ENCODE measurements around the gene RESP18.
"Not testable (repeated sequence)": the region's sequence is repeated elsewhere in the genome, so short reads cannot be mapped to it uniquely, and the experiment has no call there.

Gene RESP18

DNA sequence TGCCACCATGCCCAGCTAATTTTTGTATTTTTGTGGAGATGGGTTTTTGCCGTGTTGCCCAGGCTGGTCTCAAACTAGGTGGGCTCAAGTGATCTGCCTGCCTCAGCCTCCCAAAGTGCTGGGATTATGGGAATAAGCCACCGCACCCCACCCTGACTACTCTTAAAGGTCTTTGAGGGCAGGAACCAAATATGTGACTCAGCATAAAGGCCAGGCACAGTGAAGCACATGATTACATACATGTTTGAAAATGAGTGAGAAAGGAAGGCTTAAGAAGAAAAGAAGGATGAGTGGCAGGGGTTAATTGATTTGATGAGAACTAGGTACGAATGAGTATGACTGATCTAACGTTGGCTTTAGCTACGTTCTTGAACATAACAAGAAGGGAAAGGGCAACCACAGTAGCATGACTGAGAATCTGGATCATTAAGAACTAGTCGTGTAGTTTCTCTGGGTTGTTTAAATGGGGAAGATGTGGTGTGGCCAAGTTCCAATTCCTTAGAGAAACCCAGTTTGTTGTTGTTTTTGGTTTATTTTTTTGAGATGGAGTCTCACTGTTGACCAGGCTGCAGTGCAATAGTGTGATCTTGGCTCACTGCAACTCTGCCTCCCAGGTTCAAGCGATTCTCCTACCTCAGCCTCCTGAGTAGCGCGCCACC is 6.8 kb downstream of the RESP18 start:
- no peak for DNase-seq (ENCODE audit: low spot score)

DNA sequence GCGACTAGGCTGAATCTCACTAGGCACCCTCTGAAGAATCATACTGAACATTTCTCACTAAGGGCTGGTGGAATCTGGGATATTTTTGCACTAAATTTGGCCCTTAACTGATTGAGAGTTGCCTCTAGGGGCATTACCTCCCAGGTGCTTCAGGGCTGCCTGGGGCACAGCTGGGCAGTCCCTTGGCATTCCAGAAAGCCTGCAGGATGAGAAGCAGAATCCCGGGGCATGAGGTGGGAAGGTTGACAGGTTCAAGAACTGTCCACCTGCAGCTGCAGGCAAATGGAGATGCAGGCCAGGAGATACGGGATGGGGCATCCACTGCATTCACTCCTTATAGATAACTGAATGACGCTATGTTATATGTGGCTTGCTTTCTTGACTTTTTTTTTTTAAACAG is 7.4 kb downstream of the RESP18 start:
- no peak for DNase-seq (ENCODE audit: low spot score)

DNA sequence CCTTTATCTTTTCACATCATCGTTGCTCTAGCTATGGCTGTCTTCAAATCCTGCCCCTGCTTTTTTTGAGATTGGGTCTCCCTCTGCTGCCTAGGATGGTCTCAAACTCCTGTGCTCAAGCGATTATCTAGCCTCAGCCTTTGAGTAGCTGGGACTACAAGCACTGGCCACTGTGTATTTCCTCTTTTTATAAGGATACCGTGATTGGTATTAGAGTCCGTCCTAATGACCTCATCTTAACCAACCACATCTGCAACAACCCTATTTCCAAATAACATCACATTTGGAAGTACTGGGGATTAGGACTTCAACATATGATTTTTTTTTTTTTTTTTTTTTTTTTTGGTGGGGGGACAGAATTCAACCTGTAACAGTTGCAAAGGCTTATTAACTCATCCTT is 9.1 kb downstream of the RESP18 start:
- no peak for DNase-seq (ENCODE audit: low spot score)

DNA sequence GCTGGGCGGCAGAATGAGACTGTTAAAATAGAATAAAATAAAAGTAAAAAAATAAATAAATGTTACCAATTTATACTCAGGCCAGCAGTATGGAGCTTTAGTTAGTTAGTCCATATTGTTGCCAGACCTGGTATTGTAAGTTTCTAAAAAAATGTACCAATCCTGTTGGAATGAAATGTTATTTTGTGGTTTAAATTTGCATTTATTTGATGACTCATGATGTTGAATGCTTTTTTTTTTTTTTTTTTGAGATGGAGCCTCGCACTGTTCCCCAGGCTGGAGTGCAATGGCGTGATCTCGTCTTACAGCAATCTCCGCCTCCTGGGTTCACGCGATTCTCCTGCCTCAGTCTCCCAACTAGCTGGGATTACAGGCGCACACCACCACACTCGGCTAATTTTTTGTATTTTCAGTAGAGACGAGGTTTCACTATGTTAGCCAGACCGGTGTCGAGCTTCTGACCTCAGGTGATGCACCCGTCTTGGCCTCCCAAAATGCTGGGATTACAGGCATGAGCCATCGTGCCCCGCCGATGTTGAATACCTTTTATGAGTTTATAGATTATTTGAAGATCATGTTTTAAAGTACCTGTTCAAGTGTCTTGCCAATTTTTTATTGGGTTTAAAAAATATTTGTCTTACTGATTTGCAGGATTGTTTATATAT is 17.6 kb downstream of the RESP18 start:
- no peak for DNase-seq (ENCODE audit: low spot score)

DNA sequence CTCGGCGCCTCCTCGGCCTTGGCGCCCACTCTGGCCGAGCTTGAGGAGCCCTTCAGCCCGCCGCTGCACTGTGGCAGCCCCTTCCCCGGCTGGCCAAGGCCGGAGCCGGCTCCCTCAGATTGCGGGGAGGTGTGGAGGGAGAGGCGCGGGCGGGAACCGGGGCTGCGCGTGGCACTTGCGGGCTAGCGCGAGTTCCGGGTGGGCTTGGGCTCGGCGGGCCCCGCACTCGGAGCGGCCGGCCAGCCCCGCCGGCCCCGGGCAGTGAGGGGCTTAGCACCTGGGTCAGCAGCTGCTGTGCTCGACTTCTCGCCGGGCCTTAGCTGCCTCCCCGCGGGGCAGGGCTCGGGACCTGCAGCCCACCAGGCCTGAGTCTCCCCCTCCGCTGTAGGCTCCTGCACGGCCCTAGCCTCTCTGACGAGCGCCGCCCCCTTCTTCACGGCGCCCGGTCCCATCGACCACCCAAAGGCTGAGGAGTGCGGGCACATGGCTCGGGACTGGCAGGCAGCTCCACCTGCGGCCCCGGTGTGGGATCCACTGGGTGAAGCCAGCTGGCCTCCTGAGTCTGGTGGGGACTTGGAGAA is 19.8 kb downstream of the RESP18 start:
- DNase-seq (ENCODE audit: low spot score): not testable (repeated sequence)

DNA sequence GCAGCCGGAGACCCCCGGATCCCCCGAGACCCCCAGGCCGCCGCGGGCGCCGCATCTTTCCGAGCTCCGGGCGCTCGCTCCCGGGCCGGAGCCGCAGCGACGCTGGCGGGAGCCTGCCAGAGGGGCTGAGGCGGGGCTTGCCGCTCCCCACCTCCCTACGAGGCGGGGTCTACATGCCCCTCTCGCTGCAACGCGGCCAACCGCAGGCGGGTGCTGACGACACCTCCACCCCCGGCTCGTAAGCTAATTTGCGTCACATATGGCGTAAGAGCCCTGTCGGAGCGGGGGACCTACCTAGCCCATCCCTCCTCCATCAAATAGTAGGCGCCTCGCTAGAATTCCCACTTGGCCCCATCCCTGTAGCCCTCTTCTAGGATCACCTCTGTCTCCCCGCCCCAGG is 23.3 kb downstream of the RESP18 start, which contains the start of gene PTPRN:
PTPRN (minus strand) TSS at position 124 of the 400 bp plus-strand sequence; CDS start at position 55, 69 bp downstream.
- no peak for DNase-seq (ENCODE audit: low spot score)

DNA sequence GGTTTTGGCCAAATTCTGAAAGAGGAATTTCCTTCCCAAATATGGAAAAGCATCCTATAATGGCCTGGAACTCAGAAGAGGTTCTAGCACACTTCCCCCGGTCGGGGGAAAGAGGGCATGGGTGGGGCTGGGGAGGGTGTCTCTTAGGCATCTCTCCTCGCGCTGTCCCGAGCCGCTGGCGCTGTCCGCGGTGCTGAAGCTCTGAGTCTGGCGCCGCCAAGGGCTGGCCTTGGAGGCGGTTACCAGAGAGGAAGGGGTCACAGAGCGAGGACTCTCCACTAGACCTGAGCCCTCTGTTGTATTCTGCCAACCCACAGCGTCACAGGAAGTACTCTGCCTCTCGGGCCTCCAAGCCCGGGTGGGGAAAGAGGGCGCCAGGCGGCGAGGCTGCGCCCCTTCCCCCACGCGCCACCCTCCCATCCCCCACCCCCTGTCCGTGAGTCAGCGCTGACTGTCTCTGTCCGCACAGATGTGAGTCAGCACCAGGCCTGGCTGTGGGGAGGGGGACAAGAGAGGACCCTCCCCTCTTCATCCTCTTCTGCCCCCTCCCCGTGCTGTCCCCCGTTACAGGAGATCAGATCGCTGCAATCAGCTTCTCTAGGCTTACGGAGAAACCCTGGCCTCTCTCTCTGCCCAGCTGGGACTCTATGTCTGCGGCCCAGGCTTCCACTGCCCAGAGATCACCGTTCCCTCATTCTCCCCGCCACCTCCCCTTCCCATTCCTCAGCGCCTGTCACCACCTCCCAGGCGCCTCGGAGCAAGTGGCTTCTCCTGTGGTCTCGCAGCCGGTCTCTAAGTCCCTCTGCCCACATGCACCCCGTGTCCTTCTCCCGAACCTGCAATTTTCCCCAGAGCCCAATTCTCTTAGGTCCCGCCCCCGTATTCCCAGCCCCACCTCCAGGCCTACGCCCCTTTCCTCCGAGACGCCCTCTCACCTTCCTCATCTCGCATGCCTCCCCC is 24.1 kb downstream of the RESP18 start:
- peak; percentile 80 for DNase-seq (ENCODE audit: low spot score)

DNA sequence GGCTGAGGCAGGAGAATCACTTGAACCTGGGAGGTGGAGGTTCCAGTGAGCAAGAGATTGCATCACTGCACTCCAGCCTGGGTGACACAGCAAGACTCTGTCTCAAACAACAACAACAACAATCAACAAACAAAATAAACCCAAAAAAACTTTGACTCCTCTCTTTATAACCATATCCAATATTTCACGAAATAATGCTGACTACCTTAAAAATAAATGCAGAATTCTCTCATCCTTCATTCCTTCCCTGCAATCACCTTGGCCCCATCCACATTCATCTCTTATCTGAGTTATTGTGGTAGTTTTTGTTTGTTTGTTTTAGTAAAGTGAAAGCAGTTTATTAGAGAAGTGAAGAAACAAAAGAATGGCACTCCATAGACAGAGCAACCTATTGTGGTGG is 26.5 kb downstream of the RESP18 start:
- DNase-seq (ENCODE audit: low spot score): no peak

DNA sequence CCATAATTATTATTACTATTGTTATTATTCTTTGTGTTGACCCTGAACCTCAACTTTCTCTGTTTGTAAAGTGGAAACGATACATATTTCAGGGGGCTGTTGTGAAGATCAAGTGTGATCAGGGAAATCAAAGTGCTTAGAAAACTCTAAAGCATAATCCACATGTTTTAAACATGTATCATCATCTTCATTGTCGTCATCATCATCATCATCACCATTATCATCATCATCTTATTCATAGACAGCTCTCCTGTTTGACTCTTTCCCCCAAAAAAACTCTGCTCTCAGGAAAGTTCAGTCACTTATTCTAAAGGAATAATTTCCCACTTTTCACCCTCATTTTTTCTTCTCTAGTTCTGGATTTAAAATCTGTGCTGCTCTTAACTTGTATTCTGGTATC is 28.3 kb downstream of the RESP18 start:
- no peak for DNase-seq (ENCODE audit: low spot score)

DNA sequence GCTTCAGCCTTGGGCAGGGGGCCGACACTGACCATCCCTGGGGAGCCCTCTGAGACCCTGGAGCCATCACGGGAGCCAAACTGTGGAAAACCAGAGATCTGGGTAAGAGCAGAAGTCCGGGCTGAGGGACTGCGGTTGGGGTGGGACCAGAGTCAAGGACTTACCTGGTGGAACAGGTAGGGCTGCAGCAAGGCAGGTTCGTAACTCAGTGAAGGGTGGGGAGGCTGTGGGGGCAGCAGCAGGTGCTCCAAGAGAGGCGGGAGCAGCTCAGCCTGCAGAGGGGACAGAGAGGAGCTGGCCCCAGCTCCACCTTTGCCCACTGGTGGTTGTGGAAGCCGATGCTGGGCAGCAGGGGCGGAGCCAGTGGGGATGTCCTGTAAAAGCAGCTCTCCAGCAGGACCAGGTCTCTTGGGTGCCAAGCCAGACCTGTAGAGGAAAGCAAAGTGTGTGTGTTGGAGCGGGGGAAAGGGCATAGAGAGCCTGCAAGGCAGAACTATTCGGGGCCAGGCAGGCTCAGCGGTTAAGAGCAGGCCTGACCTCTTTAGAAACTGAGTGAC is 30.1 kb downstream of the RESP18 start:
- DNase-seq (ENCODE audit: low spot score): no peak

DNA sequence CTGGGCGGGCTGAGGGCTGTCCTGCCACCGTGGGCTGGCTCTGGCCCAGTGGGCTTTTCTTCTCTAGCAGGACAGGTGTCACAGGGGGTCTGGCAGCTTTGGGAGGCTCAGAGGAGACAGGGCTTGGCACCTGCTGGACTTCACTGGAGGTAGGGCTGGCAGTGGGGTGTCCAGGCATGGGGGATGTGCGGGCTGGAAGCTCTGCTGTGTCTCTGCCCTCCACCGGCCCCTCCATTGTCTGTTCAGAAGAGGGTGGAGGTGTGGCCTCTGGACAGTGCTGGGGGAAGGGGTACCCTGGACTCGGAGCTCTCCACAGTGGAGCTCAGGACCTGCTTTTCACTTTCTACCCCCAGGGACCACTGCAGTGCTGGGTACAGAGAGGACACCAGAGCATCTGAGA is 32.5 kb downstream of the RESP18 start:
- no peak for DNase-seq (ENCODE audit: low spot score)

DNA sequence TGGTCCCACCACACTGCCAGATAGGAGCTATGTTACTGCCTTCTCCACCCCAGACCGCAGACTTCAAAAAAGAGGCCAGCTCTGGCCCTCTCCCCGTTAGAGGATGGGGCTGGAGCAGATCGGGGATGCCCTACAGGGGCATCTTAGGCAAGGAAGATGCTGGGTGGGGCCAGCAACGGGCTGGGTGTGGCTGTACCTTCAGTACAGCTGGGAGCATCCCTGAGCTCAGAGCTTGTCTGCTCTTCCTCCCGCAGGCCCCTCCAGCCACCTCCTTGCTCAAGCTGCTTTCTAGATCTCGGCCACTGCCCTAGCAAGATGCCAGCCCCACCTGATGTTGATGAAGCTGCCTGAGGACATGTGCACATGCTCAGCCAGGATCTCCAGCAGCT is 33.2 kb downstream of the RESP18 start:
- no peak for DNase-seq (ENCODE audit: low spot score)

DNA sequence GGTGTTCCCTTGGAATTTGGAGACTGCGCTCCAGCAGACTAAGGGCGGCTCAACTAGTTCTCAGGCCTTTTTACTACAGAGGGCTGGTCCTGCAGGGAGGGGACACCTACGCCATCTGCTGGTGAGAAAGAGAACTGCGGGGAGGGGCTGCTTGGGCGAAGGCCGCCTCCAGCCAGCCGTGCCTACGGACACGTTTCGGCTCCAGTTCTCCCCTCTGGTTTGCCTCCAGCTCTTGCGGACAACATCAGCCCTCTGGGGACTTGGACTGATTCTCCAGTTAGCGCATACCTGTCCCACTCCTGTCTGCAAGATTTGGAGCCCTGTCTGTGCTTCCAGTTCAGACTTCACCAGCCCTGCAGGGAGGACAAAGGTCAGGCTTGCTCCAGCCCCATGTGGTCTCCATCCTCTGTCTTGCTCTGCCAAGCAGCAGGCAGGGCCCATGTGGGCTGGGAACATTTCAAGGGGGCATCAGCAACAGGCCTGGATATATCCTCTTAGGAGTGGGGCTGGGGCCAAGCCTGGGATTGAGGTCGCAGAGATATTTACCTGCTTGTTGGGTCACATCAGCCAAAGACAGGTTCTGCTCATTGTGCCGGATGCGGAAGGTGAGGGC is 33.7 kb downstream of the RESP18 start:
- DNase-seq (ENCODE audit: low spot score): peak; percentile 95

DNA sequence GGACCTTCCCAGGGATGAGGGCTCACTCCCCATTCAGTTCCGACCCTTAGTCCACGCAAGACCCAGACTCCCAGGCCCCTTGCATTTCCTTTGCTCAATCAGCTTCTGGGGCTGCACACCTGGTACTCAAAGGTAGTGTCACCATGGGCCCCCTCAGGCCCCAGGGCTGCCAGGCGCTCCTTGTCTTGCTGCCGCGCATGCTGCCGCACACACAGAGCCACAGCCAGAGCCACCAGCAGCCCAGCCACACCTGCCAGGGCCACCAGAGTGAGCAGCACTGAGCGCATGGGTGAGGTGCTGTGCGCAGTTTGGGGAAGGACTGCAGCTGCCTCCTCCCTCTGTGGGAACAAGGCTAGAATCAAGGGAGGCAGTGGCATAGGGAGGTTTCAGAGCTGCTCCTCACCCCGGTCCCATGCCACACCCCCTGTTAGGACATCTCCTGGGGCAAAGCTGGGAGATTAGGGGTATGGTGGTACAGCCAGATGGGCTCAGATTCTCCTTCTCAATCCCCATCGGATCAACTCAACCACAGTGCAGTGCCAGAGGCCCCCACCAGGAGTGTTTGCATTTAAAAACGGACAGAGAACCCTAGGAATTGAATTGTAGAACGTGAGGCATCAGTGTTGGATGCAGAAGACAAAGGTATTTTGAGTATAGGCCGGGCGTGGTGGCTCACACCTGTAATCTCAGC is 34.6 kb downstream of the RESP18 start:
- no peak for DNase-seq (ENCODE audit: low spot score)

DNA sequence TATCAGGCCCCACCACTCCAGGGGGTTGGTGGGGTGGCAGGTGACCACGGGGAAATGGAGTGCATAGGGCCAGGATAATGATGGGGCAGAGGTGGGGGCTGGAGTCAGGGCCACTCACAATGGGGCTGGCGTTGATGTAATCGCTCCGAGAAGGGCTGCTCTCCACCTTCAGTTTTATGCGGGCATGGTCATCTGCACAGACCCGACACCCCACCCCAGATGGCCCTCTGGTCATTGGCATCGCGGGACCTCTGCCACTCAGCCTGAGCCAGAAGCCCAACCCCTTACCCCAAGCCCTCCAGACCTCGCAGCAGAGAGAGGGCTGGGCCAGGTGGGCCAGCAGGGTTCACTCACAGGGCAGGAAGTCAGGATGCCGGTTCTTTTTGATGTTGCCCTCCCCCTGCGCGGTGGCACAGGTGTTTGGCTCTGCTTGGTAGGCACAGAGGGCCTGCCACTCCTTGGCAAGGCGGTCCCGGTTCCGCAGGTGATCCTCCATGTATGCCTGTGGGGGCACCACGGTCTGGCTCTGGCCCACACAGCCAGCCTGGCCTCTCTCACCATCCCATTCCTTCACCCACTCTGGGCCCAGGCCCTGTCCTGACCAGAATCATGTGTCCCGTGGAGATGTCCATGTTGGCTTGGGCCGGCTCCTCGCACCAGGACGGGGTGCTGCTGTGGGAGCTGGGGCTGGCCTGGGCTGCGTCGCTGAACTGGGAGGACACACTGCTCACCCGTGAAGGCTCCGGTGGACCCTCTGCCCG is 35.7 kb downstream of the RESP18 start:
- no peak for DNase-seq (ENCODE audit: low spot score)

DNA sequence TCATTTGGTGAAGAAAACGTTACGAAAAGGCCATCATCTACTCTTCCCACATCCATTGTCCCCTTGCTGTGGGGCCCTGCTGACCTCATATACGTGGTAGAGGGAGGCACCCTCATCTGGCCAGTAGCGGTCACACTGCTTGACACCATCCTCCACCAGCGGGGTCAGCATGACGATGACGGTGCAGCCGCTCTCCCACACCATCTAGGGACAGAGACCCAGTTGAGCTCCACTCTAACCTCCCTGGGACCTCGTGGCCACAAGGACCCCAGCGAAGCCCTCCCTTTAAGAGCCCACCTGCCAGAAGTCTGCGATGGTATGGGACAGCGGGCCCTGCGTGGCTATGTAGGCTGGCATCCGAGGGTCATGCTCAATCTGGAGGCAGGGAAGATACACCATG is 36.4 kb downstream of the RESP18 start:
- no peak for DNase-seq (ENCODE audit: low spot score)

DNA sequence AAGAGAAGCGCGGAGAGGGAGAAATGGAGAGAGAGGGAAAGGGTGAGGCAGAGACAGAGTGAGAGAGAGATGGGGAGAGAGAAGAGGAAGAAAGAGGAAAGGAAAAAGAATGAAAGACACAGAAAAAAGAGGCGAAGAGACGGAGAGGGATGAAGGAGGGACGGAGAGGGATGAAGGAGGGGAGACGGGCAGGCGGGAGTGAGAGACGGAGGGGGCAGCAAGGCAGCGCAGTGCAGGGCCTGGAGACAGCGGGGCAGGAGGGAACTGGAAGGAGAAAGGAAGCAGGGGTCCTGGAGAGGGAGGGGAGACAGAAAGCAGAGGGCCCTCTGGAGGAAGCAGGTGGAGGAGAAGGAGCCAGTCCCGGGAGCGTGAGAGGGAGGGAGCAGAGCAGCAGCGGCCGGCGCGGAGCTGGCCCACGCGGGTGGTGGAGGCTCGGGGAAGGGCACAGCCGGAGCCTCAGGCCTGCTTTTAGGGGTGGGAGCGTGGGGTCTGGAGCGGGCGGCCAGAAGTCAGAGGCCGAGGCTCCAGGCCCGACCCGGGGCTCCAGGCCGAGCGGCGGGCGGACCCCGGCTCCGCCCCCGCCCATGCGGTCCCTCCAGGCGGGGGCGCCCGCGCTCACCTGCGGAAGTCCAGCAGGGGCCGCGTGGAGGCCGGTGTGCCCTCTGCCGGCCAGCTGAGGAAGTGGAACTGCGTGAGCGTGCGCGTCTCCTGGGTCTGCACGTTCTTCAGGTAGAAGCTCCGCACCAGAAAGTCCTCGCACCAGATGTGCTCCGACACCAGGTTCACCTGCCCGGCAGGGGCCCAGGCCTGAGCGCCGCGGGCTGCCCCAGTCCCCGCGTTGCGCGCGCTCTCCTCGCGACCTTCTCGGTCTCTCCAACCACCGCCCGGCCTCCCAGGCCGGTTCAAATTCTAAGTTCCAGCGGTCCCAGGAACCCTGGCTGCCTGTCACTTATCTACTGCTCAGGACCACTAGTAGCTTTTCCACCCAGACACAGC is 37.9 kb downstream of the RESP18 start:
- DNase-seq (ENCODE audit: low spot score): peak; percentile 91

DNA sequence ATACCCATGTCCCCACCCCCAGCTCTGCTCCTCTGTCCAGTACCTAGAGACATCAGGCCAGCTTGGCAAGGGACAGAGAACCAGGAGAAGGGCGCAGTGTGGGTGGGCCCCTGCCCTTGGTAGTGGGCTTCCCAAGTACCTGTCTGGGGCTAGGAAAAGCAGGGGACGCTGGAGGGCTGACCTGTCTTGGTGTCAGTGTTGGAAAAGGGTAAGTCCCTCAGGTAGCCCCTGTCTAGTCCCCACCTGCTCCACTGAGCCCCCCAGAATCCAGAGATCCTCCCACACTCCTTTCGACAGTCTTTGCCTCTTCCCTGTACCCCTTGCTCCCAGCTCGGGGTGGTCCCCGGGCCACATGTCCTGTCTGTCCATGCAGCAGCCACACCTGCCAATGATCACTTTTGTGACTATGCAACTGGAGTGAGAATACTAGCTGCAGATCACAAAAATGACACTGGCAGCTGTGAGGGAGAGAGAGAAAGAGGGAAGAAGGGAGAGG is 38.8 kb downstream of the RESP18 start:
- no peak for DNase-seq (ENCODE audit: low spot score)

DNA sequence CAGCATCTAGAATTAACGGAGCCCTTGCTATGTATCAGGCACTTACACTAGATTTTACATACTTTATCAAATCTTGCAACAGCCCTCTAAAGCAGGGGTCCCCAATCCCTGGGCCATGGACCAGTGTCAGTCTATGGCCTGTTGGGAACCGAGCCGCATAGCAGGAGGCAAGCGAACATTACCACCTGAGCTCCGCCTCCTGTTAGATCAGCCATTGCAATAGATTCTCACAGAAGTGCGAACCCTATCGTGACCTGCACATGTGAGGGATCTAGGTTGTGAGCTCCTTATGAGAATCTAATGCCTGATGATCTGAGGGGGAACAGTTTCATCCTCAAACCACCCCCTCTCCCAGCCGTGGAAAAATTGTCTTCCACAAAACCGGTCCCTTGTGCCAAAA is 39.9 kb downstream of the RESP18 start:
- DNase-seq (ENCODE audit: low spot score): no peak

Measured in AG08395 (cell line).